T-helper 22 cell (primary cell): ENCODE results near the gene GEMIN7.

ENCODE experiments used
- DNase-seq: peaks from one replicate; pipeline ENCODE4 v3.0.0-alpha.2; 2020; ENCODE audit warnings: low read depth

The GEMIN7 gene

DNA sequence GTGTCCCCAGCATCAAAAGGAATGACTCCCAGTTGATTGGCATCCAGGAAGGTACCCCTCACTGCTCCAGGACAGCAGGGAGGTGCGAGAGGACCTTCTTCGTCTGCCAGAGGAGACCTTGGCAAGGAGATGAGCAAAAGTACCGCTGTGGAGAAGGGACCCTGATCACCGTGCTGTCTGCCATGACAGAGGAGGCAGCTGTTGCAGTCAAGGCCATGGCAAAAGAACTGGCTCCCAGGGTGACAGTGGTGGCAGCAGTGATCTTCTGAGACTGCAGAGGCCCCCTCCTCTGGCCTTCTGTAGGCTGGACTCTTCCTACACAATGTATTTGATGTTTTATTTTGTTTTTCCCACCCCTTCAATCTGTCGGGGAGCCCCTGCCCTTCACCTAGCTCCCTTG is 49.7 kb downstream of the GEMIN7 start:
- DNase-seq: no peak

- DNase-seq: no peak
Observed at GRCh38 chr19:45130236-45130635, 51.2 kb downstream of the GEMIN7 start.

GRCh38 chr19:45130888-45131615 is 52.0 kb downstream of the GEMIN7 start:
- no peak for DNase-seq

DNA sequence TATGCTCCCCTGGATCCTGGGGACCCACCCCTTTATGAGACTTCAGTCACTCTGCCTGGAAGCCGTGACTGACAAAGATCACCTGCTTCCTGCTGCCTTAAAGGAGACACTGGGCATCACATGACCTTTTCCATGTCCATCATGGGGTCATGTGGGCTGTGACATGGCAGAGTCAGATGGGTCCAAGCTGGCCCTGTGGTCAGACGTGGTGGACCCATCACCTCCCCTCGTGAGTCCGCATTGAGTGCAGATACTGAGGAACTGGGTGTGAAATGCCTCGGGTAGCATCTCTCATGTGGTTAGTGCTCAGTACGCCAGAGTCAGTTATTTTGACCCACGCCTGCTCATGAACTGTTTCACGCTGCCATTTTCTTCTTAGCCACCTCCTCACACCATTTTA is 54.6 kb downstream of the GEMIN7 start:
- no peak for DNase-seq

- DNase-seq: no peak
Observed at GRCh38 chr19:45135176-45135885, 56.3 kb downstream of the GEMIN7 start.

DNA sequence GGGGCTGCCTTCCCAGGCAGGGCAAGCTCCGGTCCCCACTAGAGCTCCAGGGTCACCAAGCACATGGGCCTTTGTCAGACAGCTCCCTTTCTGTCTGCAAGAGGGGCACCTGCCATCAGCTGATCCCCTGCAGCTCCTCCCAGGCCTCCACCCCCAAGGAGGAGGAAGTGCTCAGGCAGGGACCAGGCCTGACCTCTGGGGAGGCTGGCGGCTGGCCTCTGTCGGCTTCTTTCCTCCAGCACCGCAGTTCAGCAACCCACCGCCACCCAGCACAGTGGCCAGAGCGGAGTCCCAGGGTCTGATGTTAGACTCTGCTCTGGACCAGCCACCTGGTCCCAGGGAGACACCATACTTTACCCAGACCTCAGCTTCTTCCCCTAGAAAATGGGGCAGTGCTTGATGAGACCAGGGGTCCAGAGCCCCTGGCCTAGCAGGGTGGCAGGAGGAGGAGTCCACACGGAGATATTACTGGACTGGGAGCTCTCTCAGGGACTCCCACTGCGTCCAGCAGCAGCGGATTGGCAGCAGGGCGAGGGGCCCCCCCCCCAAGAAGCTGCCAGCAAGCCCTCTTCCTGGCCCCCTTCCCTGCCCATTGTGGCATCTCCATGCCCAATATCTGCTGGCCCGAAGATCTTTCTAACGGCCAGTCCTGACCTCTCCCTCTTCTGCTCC is 57.6 kb downstream of the GEMIN7 start:
- DNase-seq: no peak

DNA sequence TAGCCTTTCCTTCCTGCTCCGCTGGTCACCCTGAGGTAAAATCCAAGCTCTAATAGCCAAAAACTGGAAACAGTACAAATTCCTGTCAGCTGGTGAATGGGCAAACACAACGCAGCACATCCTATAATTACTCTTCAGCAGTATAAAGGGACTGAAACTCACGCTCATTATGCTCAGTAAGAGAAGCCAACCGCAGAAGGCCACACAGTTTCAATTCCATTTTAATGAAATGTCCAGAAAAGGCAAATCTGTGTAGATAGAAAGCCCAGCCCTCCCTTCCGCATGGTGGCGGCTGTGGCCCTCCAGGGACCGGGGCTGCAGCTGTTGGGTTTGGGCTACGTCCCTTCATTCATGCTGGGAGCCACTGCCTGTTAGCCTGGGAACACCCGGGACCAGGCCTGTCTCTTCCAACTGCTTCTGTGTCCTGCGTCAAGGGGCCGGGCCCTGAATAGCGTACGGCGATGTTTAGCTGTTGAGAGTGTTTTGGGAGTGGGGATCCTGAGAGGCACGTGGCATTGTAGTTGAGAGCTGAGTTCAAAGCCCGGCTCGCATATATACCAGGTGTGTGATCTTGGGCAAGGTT is 58.2 kb downstream of the GEMIN7 start:
- no peak for DNase-seq

GRCh38 chr19:45138303-45138751 is 59.3 kb downstream of the GEMIN7 start:
- no peak for DNase-seq

GRCh38 chr19:45139286-45140143 is 60.5 kb downstream of the GEMIN7 start:
- DNase-seq: no peak

- DNase-seq: no peak
Observed at GRCh38 chr19:45140144-45140503, 61.1 kb downstream of the GEMIN7 start.

DNA sequence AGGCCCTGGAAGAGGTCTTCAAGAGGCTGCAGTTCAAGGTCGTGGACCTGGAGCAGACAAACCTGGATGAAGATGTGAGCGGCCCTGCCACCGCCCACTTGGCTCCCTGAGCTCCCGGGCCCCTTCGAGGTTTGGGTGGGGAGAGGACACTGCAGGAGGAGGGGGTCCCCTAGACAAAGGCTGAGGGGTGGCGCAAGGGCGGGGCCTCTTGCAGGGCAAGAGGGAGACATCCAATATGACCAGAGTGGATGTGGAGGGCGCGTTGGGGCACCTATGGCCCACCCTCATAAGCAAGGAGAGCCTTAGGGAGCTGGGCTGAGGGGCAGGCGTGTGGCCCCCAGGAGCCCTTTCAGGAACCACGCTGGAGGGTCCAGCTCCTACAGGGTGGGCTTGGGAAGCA is 61.5 kb downstream of the GEMIN7 start:
- DNase-seq: no peak
